ENCODE results near the gene CCDC38.

CCDC38 gene

DNA sequence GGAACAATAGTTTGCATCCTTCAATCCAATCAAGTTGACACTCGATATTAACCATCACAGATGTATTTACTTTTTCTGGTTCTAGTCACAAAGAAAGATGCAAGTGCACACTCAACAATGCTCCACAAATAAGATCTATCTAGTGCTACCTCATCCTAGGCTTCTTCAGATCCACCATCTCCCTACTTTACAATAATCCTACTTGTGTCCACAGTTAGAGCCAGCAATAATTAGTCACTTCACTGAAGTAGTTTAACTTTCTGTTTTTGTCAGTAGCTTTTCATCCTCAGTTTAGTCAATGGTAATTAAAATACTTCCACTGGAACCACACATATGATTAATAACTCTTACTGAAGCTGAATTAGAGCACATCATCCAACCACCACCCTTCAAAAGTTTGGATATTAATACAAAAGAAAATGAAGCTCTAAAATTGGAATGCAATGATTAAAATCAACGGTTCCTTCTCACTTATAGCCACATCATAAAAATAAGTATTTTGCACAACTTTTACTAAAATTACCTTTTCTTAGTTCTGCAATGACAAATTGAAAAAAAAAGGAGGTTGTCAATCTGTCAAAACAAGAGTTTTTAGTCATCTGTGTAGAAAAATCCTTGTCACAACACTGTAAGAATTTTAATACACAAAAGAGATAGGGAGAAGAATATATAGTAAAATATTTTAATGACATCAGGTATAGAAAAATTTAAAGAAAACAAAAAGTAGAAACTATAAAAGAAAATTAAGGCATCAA, 111.9 kb downstream of the CCDC38 start:
- DNase-seq: no peak

DNA sequence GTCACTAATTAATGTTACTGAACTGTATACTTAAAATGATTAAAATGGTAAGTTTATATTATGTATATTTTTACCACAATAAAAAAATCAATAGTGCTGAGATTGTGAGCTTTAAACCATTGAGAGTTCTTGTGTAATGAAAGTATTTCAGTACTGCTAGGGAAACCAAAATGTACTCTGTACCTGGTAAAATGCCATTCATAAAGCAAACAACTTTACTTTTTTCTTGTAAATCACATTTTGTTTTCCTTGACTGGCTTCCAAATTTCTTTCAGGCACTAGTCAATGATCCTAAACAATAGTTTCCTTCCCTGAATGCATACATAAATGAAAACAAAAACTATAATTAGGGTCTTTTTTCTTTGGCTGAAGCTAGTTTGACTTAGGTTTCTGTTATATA, 113.0 kb downstream of the CCDC38 start:
- DNase-seq: no peak

- DNase-seq: no peak
Measured at GRCh38 chr12:95820096-95820703, 122.2 kb downstream of the CCDC38 start.

Data from cortex of kidney (tissue), 1 donor.